H1 (cell line): Measurements from ENCODE around the gene RPL36A. TPM values are rescaled to one million over a fixed set of nuclear protein-coding genes. Genes with fewer than 3 reads are reported as not detected.

Experiments used
- CTCF ChIA-PET: fragments of 300-600 bp; sonication (Branson Sonifier 250); formaldehyde crosslinking; loops from one replicate; lab custom pipeline; 2021; ENCODE audit not compliant: partially characterized antibody; lab: Charles Lee
- POLR2A ChIA-PET: fragments of 300-600 bp; sonication (Branson Sonifier 250); formaldehyde crosslinking; loops from one replicate; lab custom pipeline; 2021; ENCODE audit warnings: inconsistent platforms; ENCODE audit not compliant: partially characterized antibody; lab: Charles Lee
- DNase-seq, 2 experiments: peaks; one replicate each; pipeline versions ENCODE4 v3.0.0 to v3.0.0-alpha.2; 2010 to 2022; ENCODE audit warnings: low spot score in 2 of 2, low read depth in 1 of 2, mixed read lengths in 1 of 2
- FAIRE-seq: peaks from 2 replicates; lab custom pipeline; 2011; peaks lifted over from hg19 to GRCh38; lab: Jason Lieb, UNC
- H2AFZ ChIP-seq: 2 replicates; pipeline ENCODE4 v1.8.1; 2012; ENCODE audit warnings: low read length, inconsistent platforms
- H2AK5ac ChIP-seq: 2 replicates; pipeline ENCODE4 v1.6.1; 2013; ENCODE audit warnings: low read depth, low read length
- H2BK120ac ChIP-seq: replicated peaks from 2 replicates; pipeline ENCODE3; 2013; ENCODE audit warnings: low read depth, low read length, inconsistent platforms
- H2BK12ac ChIP-seq: 2 replicates; pipeline ENCODE4 v1.6.1; 2013; ENCODE audit warnings: low read depth, low read length
- H2BK15ac ChIP-seq: 2 replicates; pipeline ENCODE4 v1.6.1; 2013; ENCODE audit warnings: low read length
- H2BK20ac ChIP-seq: 2 replicates; pipeline ENCODE4 v1.6.1; 2013; ENCODE audit warnings: low read length
- H2BK5ac ChIP-seq: 2 replicates; pipeline ENCODE4 v1.6.1; 2013; ENCODE audit warnings: low read depth, low read length
- H3K14ac ChIP-seq: 2 replicates; pipeline ENCODE4 v1.6.1; 2013; ENCODE audit warnings: inconsistent platforms; ENCODE audit not compliant: insufficient read length
- H3K18ac ChIP-seq: 2 replicates; pipeline ENCODE4 v1.6.1; 2013; ENCODE audit warnings: low read length; ENCODE audit errors: extremely low read depth
- H3K23ac ChIP-seq: 2 replicates; pipeline ENCODE4 v1.6.1; 2013; ENCODE audit warnings: inconsistent platforms; ENCODE audit not compliant: insufficient read length
- H3K23me2 ChIP-seq: 2 replicates; pipeline ENCODE4 v1.6.1; 2013; ENCODE audit warnings: low read depth, low read length
- H3K27ac ChIP-seq: 2 replicates; pipeline ENCODE4 v1.6.1; 2011; ENCODE audit warnings: low read depth, low read length, inconsistent platforms
- H3K27me3 ChIP-seq, 4 experiments: replicated peaks in 1 of 4; 1 replicate in 1 of 4; 2 replicates in 3 of 4; pipeline versions ENCODE4 v1.6.1 to v1.8.1; 2011 to 2013; ENCODE audit warnings: low read length in 3 of 4, mild to moderate bottlenecking in 3 of 4, inconsistent platforms in 2 of 4, mixed read lengths in 2 of 4, moderate library complexity in 1 of 4; ENCODE audit not compliant: control insufficient read depth in 3 of 4, insufficient read depth in 3 of 4; ENCODE audit errors: extremely low read depth in 1 of 4
- H3K36me3 ChIP-seq, 4 experiments: 2 replicates each; pipeline versions ENCODE4 v1.6.1 to v1.8.1; 2011 to 2013; ENCODE audit warnings: mild to moderate bottlenecking in 4 of 4, low read length in 3 of 4, moderate library complexity in 2 of 4, control low read depth in 1 of 4, inconsistent platforms in 1 of 4; ENCODE audit not compliant: insufficient read depth in 4 of 4, control insufficient read depth in 2 of 4
- H3K4ac ChIP-seq: replicated peaks from 2 replicates; pipeline ENCODE3; 2013; ENCODE audit warnings: low read length, low read depth, mixed read lengths, inconsistent platforms; ENCODE audit not compliant: insufficient read length
- H3K4me1 ChIP-seq, 4 experiments: replicated peaks in 1 of 4; 1 replicate in 1 of 4; 2 replicates in 3 of 4; pipeline versions ENCODE4 v1.6.1 to v1.8.1; 2011 to 2013; ENCODE audit warnings: low read length in 3 of 4, inconsistent platforms in 2 of 4, mixed read lengths in 1 of 4; ENCODE audit not compliant: insufficient read depth in 4 of 4, control insufficient read depth in 3 of 4
- H3K4me2 ChIP-seq, 2 experiments: 2 replicates each; pipeline versions ENCODE4 v1.6.1 to v1.8.1; 2011 to 2013; ENCODE audit warnings: low read depth in 2 of 2, low read length in 2 of 2, control low read depth in 1 of 2, inconsistent platforms in 1 of 2, mild to moderate bottlenecking in 1 of 2; ENCODE audit not compliant: insufficient read depth in 1 of 2
- H3K4me3 ChIP-seq, 4 experiments: fragments of 200-600, 300-600 bp in 1 of 4; sonication (generic), shearing (Covaris generic), sonication (Bioruptor Twin) in 1 of 4; 2 replicates each; pipeline versions ENCODE4 v1.5.1 to v1.8.1; 2011 to 2016; ENCODE audit warnings: low read length in 4 of 4, low read depth in 3 of 4, control low read depth in 2 of 4, inconsistent platforms in 2 of 4, mild to moderate bottlenecking in 2 of 4, mixed read lengths in 1 of 4, moderate library complexity in 1 of 4; ENCODE audit not compliant: insufficient read depth in 2 of 4; ENCODE audit errors: extremely low read depth in 1 of 4
- H3K56ac ChIP-seq: replicated peaks from 2 replicates; pipeline ENCODE3; 2013; ENCODE audit warnings: low read depth, mild to moderate bottlenecking, mixed read lengths, low read length, inconsistent platforms; ENCODE audit not compliant: insufficient read length
- H3K79me1 ChIP-seq: 2 replicates; pipeline ENCODE4 v1.6.1; 2013; ENCODE audit warnings: low read depth, low read length, control low read depth
- H3K79me2 ChIP-seq, 2 experiments: 2 replicates each; pipeline versions ENCODE4 v1.6.1 to v1.8.1; 2012 to 2013; ENCODE audit warnings: low read length in 2 of 2, mild to moderate bottlenecking in 2 of 2, inconsistent platforms in 1 of 2; ENCODE audit not compliant: insufficient read depth in 2 of 2, control insufficient read depth in 1 of 2
- H3K9ac ChIP-seq, 4 experiments: replicated peaks in 1 of 4; 1 replicate in 1 of 4; 2 replicates in 3 of 4; pipeline versions ENCODE4 v1.6.1 to v1.8.1; 2011 to 2013; ENCODE audit warnings: low read depth in 3 of 4, low read length in 3 of 4, control low read depth in 2 of 4, mild to moderate bottlenecking in 2 of 4, moderate library complexity in 2 of 4, inconsistent platforms in 1 of 4; ENCODE audit errors: extremely low read depth in 1 of 4
- H3K9me3 ChIP-seq, 2 experiments: 2 replicates each; pipeline versions ENCODE4 v1.6.1 to v1.8.1; 2012 to 2013; ENCODE audit warnings: mild to moderate bottlenecking in 2 of 2, moderate library complexity in 2 of 2, control low read depth in 1 of 2, inconsistent platforms in 1 of 2, low read depth in 1 of 2, low read length in 1 of 2, mixed read lengths in 1 of 2; ENCODE audit not compliant: insufficient read depth in 2 of 2
- H4K20me1 ChIP-seq, 2 experiments: replicated peaks in 1 of 2; 2 replicates each; pipeline versions ENCODE3 to v1.8.1; 2011 to 2013; ENCODE audit warnings: inconsistent platforms in 2 of 2, low read length in 2 of 2, mild to moderate bottlenecking in 1 of 2; ENCODE audit not compliant: insufficient read depth in 2 of 2, control insufficient read depth in 1 of 2
- H4K5ac ChIP-seq: 2 replicates; pipeline ENCODE4 v1.6.1; 2013; ENCODE audit warnings: low read length, low read depth, mixed read lengths, inconsistent platforms; ENCODE audit not compliant: insufficient read length
- H4K8ac ChIP-seq: 2 replicates; pipeline ENCODE4 v1.8.0; 2013; ENCODE audit warnings: mild to moderate bottlenecking, moderate library complexity, low read length, inconsistent platforms; ENCODE audit not compliant: insufficient read depth; ENCODE audit errors: extremely low read depth
- H4K91ac ChIP-seq: replicated peaks from 2 replicates; pipeline ENCODE3; 2013; ENCODE audit warnings: low read length, mixed read lengths, inconsistent platforms; ENCODE audit not compliant: insufficient read length
- CBX8 ChIP-seq: fragments of 300-800, 300-1000 bp; sonication (generic); IDR thresholded peaks from 2 replicates; pipeline ENCODE4 v1.7.1; 2016; ENCODE audit warnings: low read depth, low read length, borderline replicate concordance
- CHD1 ChIP-seq: IDR thresholded peaks from 2 replicates; pipeline ENCODE4 v1.6.1; 2012; ENCODE audit warnings: low read depth, low read length, improper control_type of control experiment
- CREB1 ChIP-seq: IDR thresholded peaks from 2 replicates; pipeline ENCODE4 v1.6.1; 2012; ENCODE audit warnings: inconsistent platforms
- CTCF ChIP-seq, 3 experiments: IDR thresholded peaks; 1 replicate in 2 of 3; 2 replicates in 1 of 3; pipeline versions ENCODE4 v1.5.1 to v1.6.1; 2011; ENCODE audit warnings: low read length in 3 of 3, mild to moderate bottlenecking in 3 of 3, inconsistent platforms in 2 of 3, low read depth in 1 of 3, moderate library complexity in 1 of 3; ENCODE audit not compliant: insufficient read depth in 1 of 3; ENCODE audit errors: control extremely low read depth in 1 of 3
- EP300 ChIP-seq, 2 experiments: IDR thresholded peaks; 1 replicate in 1 of 2; 2 replicates in 1 of 2; pipeline ENCODE4 v1.6.1; 2011 to 2012; ENCODE audit warnings: low read depth in 2 of 2, low read length in 2 of 2, mild to moderate bottlenecking in 2 of 2, borderline replicate concordance in 1 of 2, inconsistent platforms in 1 of 2, moderate library complexity in 1 of 2
- KDM1A ChIP-seq: fragments of 200-600, 300-600 bp; sonication (generic); IDR thresholded peaks from 2 replicates; pipeline ENCODE4 v1.7.1; 2016; ENCODE audit warnings: mild to moderate bottlenecking, low read length, borderline replicate concordance
- MAFK ChIP-seq: IDR thresholded peaks from 2 replicates; pipeline ENCODE4 v1.6.1; 2012; ENCODE audit warnings: low read depth, mild to moderate bottlenecking, improper control_type of control experiment, low read length
- NRF1 ChIP-seq: IDR thresholded peaks from 2 replicates; pipeline ENCODE4 v1.6.1; 2011; ENCODE audit warnings: mild to moderate bottlenecking, low read depth, low read length, improper control_type of control experiment
- SAP30 ChIP-seq: fragments of 300-600 bp; sonication (generic); IDR thresholded peaks from 2 replicates; pipeline ENCODE4 v1.7.1; 2012; ENCODE audit warnings: low read length, moderate library complexity, mild to moderate bottlenecking, inconsistent platforms; ENCODE audit not compliant: insufficient read depth, insufficient replicate concordance
- SIN3A ChIP-seq, 2 experiments: IDR thresholded peaks in 1 of 2; conservative IDR thresholded peaks in 1 of 2; 2 replicates each; pipeline ENCODE4 v1.6.1; 2011 to 2012; ENCODE audit warnings: low read length in 2 of 2, improper control_type of control experiment in 1 of 2, low read depth in 1 of 2, mild to moderate bottlenecking in 1 of 2
- SRF ChIP-seq: IDR thresholded peaks from 2 replicates; pipeline ENCODE4 v1.6.1; 2011; ENCODE audit warnings: mild to moderate bottlenecking, low read depth, low read length, moderate library complexity
- WGBS, 2 experiments: shearing (Covaris generic) in 1 of 2; methylation state at CpG; one replicate each; pipeline versions ENCODE4 v1.1.6 to v1.1.7; 2013 to 2015; ENCODE audit warnings: low lambda C conversion rate in 2 of 2, mixed read lengths in 2 of 2, inconsistent platforms in 1 of 2, low coverage in 1 of 2, missing lambda C conversion rate in 1 of 2; ENCODE audit not compliant: insufficient replicate concordance in 2 of 2, insufficient coverage in 1 of 2, insufficient read length in 1 of 2; ENCODE audit errors: extremely low coverage in 1 of 2, missing lambda C conversion rate in 1 of 2; 5-methylcytosine and 5-hydroxymethylcytosine counted together
- polyA plus RNA-seq, 7 experiments: library from polyadenylated mRNA; depleted of rRNA in 3 of 7; stranded (reverse) in 5 of 7; unstranded in 2 of 7; fragments of >200 nt in 5 of 7; fragments of 200-250 nt in 2 of 7; gene quantifications; 1 replicate in 5 of 7; 2 replicates in 1 of 7; 4 replicates in 1 of 7; pipeline versions ENCODE4 v1.2.1 to v1.2.3, GENCODE V29; 2011 to 2013; ENCODE audit warnings: missing spikeins in 2 of 7, mixed read lengths in 2 of 7
- total RNA-seq: library from RNA; stranded (reverse); fragmentation: NEBNext Ultra II Directional; extraction: Animal tissue kit (Norgen Biotek cat#: 25700); gene quantifications from 2 replicates; pipeline ENCODE4 v1.2.1, GENCODE V29; 2021

RPL36A gene
- total and polyA plus RNA-seq, 2 of the 8 experiments (the other 6 are each of a cell fraction or from before 2014, with no cell fraction given): 271 to 1,587 TPM

- H2BK12ac ChIP-seq: no peak overlapping the region
- no peak overlapping the region for H3K56ac ChIP-seq
- H3K27ac ChIP-seq: no peak overlapping the region
- H3K27me3 ChIP-seq: no peaks in the 10 kb centered on the region
- H3K4ac ChIP-seq: no peak overlapping the region
- H4K5ac ChIP-seq: no peak overlapping the region
- H2AK5ac ChIP-seq: no peak overlapping the region
- H3K79me2 ChIP-seq: no peaks in the 10 kb centered on the region
- H4K8ac ChIP-seq: no peak overlapping the region
- no peak overlapping the region for H4K91ac ChIP-seq
- FAIRE-seq (no peak), DNase-seq (no peak)
- H2AFZ ChIP-seq: no peak overlapping the region
- H3K4me1 ChIP-seq: no peaks in the 10 kb centered on the region
- no peak overlapping the region for H3K23ac ChIP-seq
- no peak overlapping the region for H2BK15ac ChIP-seq
- CTCF ChIA-PET: interaction anchor here (1.5 kb wide), 2 partner anchors 18 to 62 kb away, joined by 3 to 4 read pairs; no protein-coding TSS in a partner anchor
- no peaks in the 10 kb centered on the region for H3K79me1 ChIP-seq
- no peak overlapping the region for H2BK120ac ChIP-seq
- no peak overlapping the region for H3K9ac ChIP-seq
- H3K14ac ChIP-seq: no peak overlapping the region
- H3K23me2 ChIP-seq: no peaks in the 10 kb centered on the region
- peaks cover 0 to 35% (median 11%) of the 10 kb centered on the region in 4 experiments; a peak in 7 of 8 replicates for H3K36me3 ChIP-seq
- H3K4me3 ChIP-seq: no peak overlapping the region
- no peak overlapping the region for H2BK20ac ChIP-seq
- H3K18ac ChIP-seq: no peak overlapping the region
- H4K20me1 ChIP-seq: peaks cover 0 to 2% of the 10 kb centered on the region in 2 experiments
- WGBS, 2 experiments: 90% methylated on average over 4 of the region's 4 CpGs; no CpG with 5 or more reads in 1 of the 2 experiments
- no peak overlapping the region for H2BK5ac ChIP-seq
- no peak overlapping the region for H3K4me2 ChIP-seq
- H3K9me3 ChIP-seq: no peaks in the 10 kb centered on the region
- POLR2A ChIA-PET: interaction anchor here (0.9 to 7.3 kb wide), 2 partner anchors 8 to 20 kb away, joined by 3 to 44 read pairs; partner anchors contain the start of gene RPL36A
- TF ChIP-seq MAFK (no peak), CBX8 (no peak), KDM1A (no peak), CREB1 (no peak), NRF1 (no peak), CHD1 (no peak), CTCF (IDR thresholded peaks at IDR 0.05; ENCODE audit: control extremely low read depth in 1 of 3, insufficient read depth in 1 of 3, low read depth in 1 of 3, low read length in 3 of 3) (no peak), SIN3A (conservative IDR thresholded peaks at IDR 0.05 in 1 of 2, IDR thresholded peaks at IDR 0.05 in 1 of 2; ENCODE audit: low read depth in 1 of 2, low read length in 2 of 2) (no peak), SAP30 (no peak), EP300 (IDR thresholded peaks at IDR 0.05; ENCODE audit: borderline replicate concordance in 1 of 2, low read depth in 2 of 2, low read length in 2 of 2) (no peak), SRF (no peak)
Measured at GRCh38 chrX:101398694-101399093, 7.9 kb downstream of the RPL36A start.
